Right lung (tissue), 5 donors: ENCODE measurements around the gene TNFRSF14. TPM values are rescaled to one million over a fixed set of nuclear protein-coding genes. Genes with fewer than 3 reads are reported as not detected.

ENCODE experiments used
- DNase-seq, 2 donors: peaks; one replicate each; pipeline ENCODE4 v3.0.0-alpha.2; 2013
- polyA plus RNA-seq, 5 donors: library from polyadenylated mRNA; unstranded; fragments of 120-200 nt; gene quantifications; one replicate each; pipeline versions ENCODE4 v1.2.1 to v1.2.3, GENCODE V29; 2013; ENCODE audit warnings: inconsistent platforms in 1 of 5, low replicate concordance in 1 of 5; ENCODE audit not compliant: insufficient read length in 5 of 5, insufficient read depth in 1 of 5

The TNFRSF14 gene
- polyA plus RNA-seq, 5 donors, result 19.5 to 34.0 (median 25.7) TPM

GRCh38 chr1:2611621-2612437 is 55.7 kb downstream of the TNFRSF14 start:
- no peak for DNase-seq

- no peak for DNase-seq
These were observed 56.6 kb downstream of the TNFRSF14 start for GRCh38 chr1:2612591-2613365.

Other genes starting within 250 kb of the TNFRSF14 start
- 10 to 100 TPM in 4 of 5 donors, 1 to 10 TPM in 1; 9.7 to 16.3 (median 14.9) TPM for gene MORN1, start 164.8 kb upstream of the TNFRSF14 start, polyA plus RNA-seq
- gene RER1, start 164.5 kb upstream of the TNFRSF14 start, polyA plus RNA-seq, result 100 to 1,000 TPM in 4 of 5 donors, 10 to 100 TPM in 1; 99.8 to 109 (median 104) TPM
- 10 to 100 TPM; 14.7 to 24.8 (median 18.3) TPM for gene PEX10, start 143.8 kb upstream of the TNFRSF14 start, polyA plus RNA-seq
- gene PLCH2, start 80.1 kb upstream of the TNFRSF14 start, polyA plus RNA-seq, result 1 to 10 TPM; 2.7 to 5.8 (median 3.4) TPM
- 10 to 100 TPM; 20.2 to 29.0 (median 26.4) TPM for gene PANK4, start 29.8 kb upstream of the TNFRSF14 start, polyA plus RNA-seq
- under 1 TPM; 0.27 to 0.93 (median 0.43) TPM for gene HES5, start 26.1 kb upstream of the TNFRSF14 start, polyA plus RNA-seq
- 10 to 100 TPM; 30.1 to 68.6 (median 43.5) TPM for gene PRXL2B, start 30.4 kb downstream of the TNFRSF14 start, polyA plus RNA-seq
- gene MMEL1, start 76.6 kb downstream of the TNFRSF14 start, polyA plus RNA-seq, result 1 to 10 TPM; 2.6 to 6.5 (median 3.9) TPM
- gene TTC34, start 245.3 kb downstream of the TNFRSF14 start, polyA plus RNA-seq, result under 1 TPM; 0.65 to 0.85 (median 0.71) TPM